Neural cell (in vitro differentiated cells): ENCODE measurements around the gene TMEM245. TPM values are rescaled to one million over a fixed set of nuclear protein-coding genes. Genes with fewer than 3 reads are reported as not detected.

Source experiments
- H2AFZ ChIP-seq: fragments of 200-600, 300-800 bp; sonication (generic), shearing (Covaris generic); 2 replicates; pipeline ENCODE4 v1.6.0; 2014; ENCODE audit warnings: low read depth, mild to moderate bottlenecking, antibody characterized with exemption, low read length, moderate library complexity
- H3F3A ChIP-seq: fragments of 200-600 bp; shearing (Covaris generic); 2 replicates; pipeline ENCODE4 v1.6.1; 2016; ENCODE audit warnings: mild to moderate bottlenecking, moderate library complexity, mixed read lengths, antibody characterized with exemption, low read length; ENCODE audit not compliant: insufficient read depth, poor library complexity, severe bottlenecking
- H3K27ac ChIP-seq: fragments of 200-600, 300-800 bp; sonication (generic), shearing (Covaris generic); 2 replicates; pipeline ENCODE4 v1.5.1; 2014; ENCODE audit warnings: mild to moderate bottlenecking, low read length, moderate library complexity
- H3K27me3 ChIP-seq: fragments of 300-800, 200-600 bp; sonication (generic), shearing (Covaris generic); 2 replicates; pipeline ENCODE4 v1.6.0; 2014; ENCODE audit warnings: mild to moderate bottlenecking, low read depth, low read length, moderate library complexity; ENCODE audit not compliant: insufficient read depth
- H3K36me3 ChIP-seq: fragments of 300-800, 200-600 bp; sonication (generic), shearing (Covaris generic); 2 replicates; pipeline ENCODE4 v1.5.1; 2014; ENCODE audit warnings: mild to moderate bottlenecking, antibody characterized with exemption, low read length, moderate library complexity; ENCODE audit not compliant: insufficient read depth
- H3K4me2 ChIP-seq: fragments of 300-800, 200-600 bp; sonication (generic), shearing (Covaris generic); 2 replicates; pipeline ENCODE4 v1.6.0; 2014; ENCODE audit warnings: mild to moderate bottlenecking, low read length
- H3K4me3 ChIP-seq: fragments of 300-800, 200-600 bp; sonication (generic), shearing (Covaris generic); 2 replicates; pipeline ENCODE4 v1.5.1; 2014; ENCODE audit warnings: mild to moderate bottlenecking, low read length, moderate library complexity
- H3K79me2 ChIP-seq: fragments of 200-600 bp; shearing (Covaris generic); replicated peaks from 2 replicates; pipeline ENCODE4 v1.6.0; 2014; ENCODE audit warnings: mild to moderate bottlenecking, low read length, moderate library complexity; ENCODE audit not compliant: insufficient read depth
- H3K9ac ChIP-seq: fragments of 300-800, 200-600 bp; sonication (generic), shearing (Covaris generic); 2 replicates; pipeline ENCODE4 v1.6.1; 2016; ENCODE audit warnings: mild to moderate bottlenecking, low read length, mixed read lengths
- H3K9me2 ChIP-seq: fragments of 200-600 bp; shearing (Covaris generic); 2 replicates; pipeline ENCODE4 v1.6.1; 2016; ENCODE audit warnings: mild to moderate bottlenecking, low read length, mixed read lengths; ENCODE audit not compliant: insufficient read depth
- H3K9me3 ChIP-seq: fragments of 200-600, 300-800 bp; sonication (generic), shearing (Covaris generic); 2 replicates; pipeline ENCODE4 v1.6.1; 2016; ENCODE audit warnings: mild to moderate bottlenecking, mixed run types, low read length, moderate library complexity, mixed read lengths
- H4K20me1 ChIP-seq: fragments of 200-600 bp; shearing (Covaris generic); 2 replicates; pipeline ENCODE4 v1.6.1; 2016; ENCODE audit warnings: mild to moderate bottlenecking, mixed run types; ENCODE audit not compliant: insufficient read depth
- CTCF ChIP-seq: fragments of 450-650 bp; IDR thresholded peaks from 2 replicates; pipeline ENCODE4 v1.5.1; 2014; ENCODE audit warnings: antibody characterized with exemption, mild to moderate bottlenecking, moderate library complexity; ENCODE audit not compliant: poor library complexity, severe bottlenecking
- EP300 ChIP-seq: fragments of 450-650 bp; conservative IDR thresholded peaks from 2 replicates; pipeline ENCODE4 v1.6.1; 2014; ENCODE audit warnings: antibody characterized with exemption, mild to moderate bottlenecking, moderate library complexity; ENCODE audit not compliant: poor library complexity, severe bottlenecking
- EZH2 ChIP-seq: fragments of 200-600, 300-800 bp; shearing (Covaris generic), sonication (generic); IDR thresholded peaks from 2 replicates; pipeline ENCODE4 v1.6.1; 2014; ENCODE audit warnings: antibody characterized with exemption, low read length, borderline replicate concordance, mild to moderate bottlenecking; ENCODE audit not compliant: insufficient read depth, poor library complexity, severe bottlenecking
- MXI1 ChIP-seq: fragments of 450-650 bp; conservative IDR thresholded peaks from 2 replicates; pipeline ENCODE4 v1.6.1; 2014; ENCODE audit warnings: antibody characterized with exemption, mild to moderate bottlenecking; ENCODE audit not compliant: poor library complexity, severe bottlenecking
- POLR2AphosphoS5 ChIP-seq: IDR thresholded peaks from 2 replicates; pipeline ENCODE4 v1.6.1; 2012
- RAD21 ChIP-seq: fragments of 450-650 bp; conservative IDR thresholded peaks from 2 replicates; pipeline ENCODE4 v1.6.1; 2014; ENCODE audit warnings: antibody characterized with exemption, mild to moderate bottlenecking, moderate library complexity
- SMC3 ChIP-seq: fragments of 450-650 bp; conservative IDR thresholded peaks from 2 replicates; pipeline ENCODE4 v1.6.1; 2014; ENCODE audit warnings: antibody characterized with exemption, mild to moderate bottlenecking, moderate library complexity; ENCODE audit not compliant: poor library complexity
- TAF1 ChIP-seq: IDR thresholded peaks from 2 replicates; pipeline ENCODE4 v1.6.1; 2012; ENCODE audit warnings: low read depth
- polyA minus RNA-seq: library from RNA; depleted of rRNA, polyadenylated mRNA; stranded (reverse); fragments of >200 nt; gene quantifications from 2 replicates; pipeline ENCODE4 v1.2.3, GENCODE V29; 2014
- polyA plus RNA-seq: library from polyadenylated mRNA; depleted of rRNA; stranded (reverse); fragments of >200 nt; gene quantifications from 2 replicates; pipeline ENCODE4 v1.2.3, GENCODE V29; 2014
- TF ChIP-seq, protein P1 (sequence below): IDR thresholded peaks from 2 replicates; pipeline ENCODE4 v1.6.1; 2012; ENCODE audit warnings: borderline replicate concordance

TMEM245 gene
- polyA plus RNA-seq: 30.2 and 32.1 TPM in 2 replicates
- polyA minus RNA-seq: 76.9 and 94.3 TPM in 2 replicates

- Histone ChIP-seq H3K9me3 (no peaks in the 10 kb centered on the region), H4K20me1 (no peaks in the 10 kb centered on the region), H3K4me3 (peak within 1 kb of the TSS; percentile 98), H3K9me2 (no peaks in the 10 kb centered on the region), H3K27ac (peak within 1 kb of the TSS; percentile 87), H3K79me2 (peaks cover 31% of the 10 kb centered on the region), H3K4me2 (peak within 1 kb of the TSS; percentile 94), H2AFZ (peak within 1 kb of the TSS; percentile 33), H3K9ac (peak within 1 kb of the TSS; percentile 86), H3K27me3 (no peaks in the 10 kb centered on the region), H3K36me3 (no peaks in the 10 kb centered on the region), H3F3A (no peaks in the 10 kb centered on the region)
- peak; percentile 39 for TF ChIP-seq CTCF
- no peak for TF ChIP-seq EZH2
- peak; percentile 66 for TF ChIP-seq EP300
- TF ChIP-seq, protein P1, sequence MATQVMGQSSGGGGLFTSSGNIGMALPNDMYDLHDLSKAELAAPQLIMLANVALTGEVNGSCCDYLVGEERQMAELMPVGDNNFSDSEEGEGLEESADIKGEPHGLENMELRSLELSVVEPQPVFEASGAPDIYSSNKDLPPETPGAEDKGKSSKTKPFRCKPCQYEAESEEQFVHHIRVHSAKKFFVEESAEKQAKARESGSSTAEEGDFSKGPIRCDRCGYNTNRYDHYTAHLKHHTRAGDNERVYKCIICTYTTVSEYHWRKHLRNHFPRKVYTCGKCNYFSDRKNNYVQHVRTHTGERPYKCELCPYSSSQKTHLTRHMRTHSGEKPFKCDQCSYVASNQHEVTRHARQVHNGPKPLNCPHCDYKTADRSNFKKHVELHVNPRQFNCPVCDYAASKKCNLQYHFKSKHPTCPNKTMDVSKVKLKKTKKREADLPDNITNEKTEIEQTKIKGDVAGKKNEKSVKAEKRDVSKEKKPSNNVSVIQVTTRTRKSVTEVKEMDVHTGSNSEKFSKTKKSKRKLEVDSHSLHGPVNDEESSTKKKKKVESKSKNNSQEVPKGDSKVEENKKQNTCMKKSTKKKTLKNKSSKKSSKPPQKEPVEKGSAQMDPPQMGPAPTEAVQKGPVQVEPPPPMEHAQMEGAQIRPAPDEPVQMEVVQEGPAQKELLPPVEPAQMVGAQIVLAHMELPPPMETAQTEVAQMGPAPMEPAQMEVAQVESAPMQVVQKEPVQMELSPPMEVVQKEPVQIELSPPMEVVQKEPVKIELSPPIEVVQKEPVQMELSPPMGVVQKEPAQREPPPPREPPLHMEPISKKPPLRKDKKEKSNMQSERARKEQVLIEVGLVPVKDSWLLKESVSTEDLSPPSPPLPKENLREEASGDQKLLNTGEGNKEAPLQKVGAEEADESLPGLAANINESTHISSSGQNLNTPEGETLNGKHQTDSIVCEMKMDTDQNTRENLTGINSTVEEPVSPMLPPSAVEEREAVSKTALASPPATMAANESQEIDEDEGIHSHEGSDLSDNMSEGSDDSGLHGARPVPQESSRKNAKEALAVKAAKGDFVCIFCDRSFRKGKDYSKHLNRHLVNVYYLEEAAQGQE: peak; percentile 34
- peak; percentile 55 for TF ChIP-seq MXI1
- TF ChIP-seq POLR2AphosphoS5: peak; percentile 82
- TF ChIP-seq SMC3: peak; percentile 39
- peak; percentile 19 for TF ChIP-seq TAF1
- peak; percentile 39 for TF ChIP-seq RAD21
Observed at GRCh38 chr9:109119439-109120203, at the start of gene TMEM245. TSS of gene TMEM245 (minus strand) at chr9:109119947. CDS start at chr9:109119913, 34 bp downstream.

DNA sequence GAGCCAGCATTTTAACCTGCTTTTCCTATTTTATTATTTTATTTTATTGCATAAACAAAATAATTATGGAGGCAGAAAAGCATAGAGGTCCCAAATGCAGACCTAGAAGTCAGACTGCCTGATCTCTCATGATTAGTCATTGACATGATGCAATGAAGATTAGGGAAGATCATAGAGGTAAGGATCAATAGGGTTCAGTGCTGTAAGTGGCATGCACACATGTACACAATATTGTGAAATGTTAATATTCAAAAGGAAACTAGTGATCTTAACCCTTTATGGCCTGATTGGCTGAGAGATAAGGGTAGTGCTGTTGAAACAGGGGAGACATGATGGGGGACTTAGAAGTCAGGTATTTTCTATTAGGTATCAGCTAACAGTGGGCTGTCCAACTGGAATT, 48.4 kb upstream of the TMEM245 start:
- H3K36me3 ChIP-seq: no peaks in the 10 kb centered on the region
- H3K27ac ChIP-seq: no peak overlapping the region
- H3K4me2 ChIP-seq: no peak overlapping the region
- peaks cover 19% of the 10 kb centered on the region for H3K27me3 ChIP-seq
- no peaks in the 10 kb centered on the region for H3K79me2 ChIP-seq
- no peak overlapping the region for H2AFZ ChIP-seq
- no peak for TF ChIP-seq EP300
- TF ChIP-seq EZH2: no peak
- TF ChIP-seq, protein P1: no peak
- no peak for TF ChIP-seq RAD21
- no peak for TF ChIP-seq MXI1
- TF ChIP-seq CTCF: no peak
- no peak for TF ChIP-seq POLR2AphosphoS5
- no peak for TF ChIP-seq TAF1
- TF ChIP-seq SMC3: no peak
- H4K20me1 ChIP-seq: no peaks in the 10 kb centered on the region
- no peaks in the 10 kb centered on the region for H3F3A ChIP-seq
- H3K4me3 ChIP-seq: no peak overlapping the region
- H3K9me2 ChIP-seq: no peaks in the 10 kb centered on the region
- no peak overlapping the region for H3K9ac ChIP-seq
- H3K9me3 ChIP-seq: no peaks in the 10 kb centered on the region
